8988T (cell line): ENCODE results near the gene ARHGAP12.
"Not testable (repeated sequence)": the region's sequence is repeated elsewhere in the genome, so short reads cannot be mapped to it uniquely, and the experiment has no call there.

ENCODE experiments used
- DNase-seq: peaks from one replicate; pipeline ENCODE4 v3.0.0; 2011

Gene ARHGAP12

GRCh38 chr10:31928549-31929260 is at the start of gene ARHGAP12:
Gene ARHGAP12, minus strand, starts transcription at chr10:31928831. Its CDS starts 19,976 bp downstream, at chr10:31908855.
- peak; percentile 51 for DNase-seq

- DNase-seq: no peak
Measured at GRCh38 chr10:31978156-31978483, 49.5 kb upstream of the ARHGAP12 start.

GRCh38 chr10:31977440-31978155 is 49.0 kb upstream of the ARHGAP12 start:
- DNase-seq: no peak

- DNase-seq: no peak
Measured at GRCh38 chr10:31975157-31975765, 46.6 kb upstream of the ARHGAP12 start.

GRCh38 chr10:31974434-31975124 is 45.9 kb upstream of the ARHGAP12 start:
- DNase-seq: no peak

GRCh38 chr10:31972519-31973041 is 43.9 kb upstream of the ARHGAP12 start:
- DNase-seq: no peak

GRCh38 chr10:31969847-31970246 is 41.2 kb upstream of the ARHGAP12 start:
- not testable (repeated sequence) for DNase-seq

- no peak for DNase-seq
Measured at GRCh38 chr10:31963589-31963980, 35.0 kb upstream of the ARHGAP12 start.

- DNase-seq: no peak
Measured at GRCh38 chr10:31962826-31963588, 34.4 kb upstream of the ARHGAP12 start.

- DNase-seq: no peak
Measured at GRCh38 chr10:31961277-31962074, 32.8 kb upstream of the ARHGAP12 start.

- DNase-seq: no peak
Measured at GRCh38 chr10:31959461-31960173, 31.0 kb upstream of the ARHGAP12 start.

GRCh38 chr10:31958856-31959255 is 30.2 kb upstream of the ARHGAP12 start:
- no peak for DNase-seq

- no peak for DNase-seq
Measured at GRCh38 chr10:31956200-31956946, 27.7 kb upstream of the ARHGAP12 start.

- DNase-seq: no peak
Measured at GRCh38 chr10:31954410-31955191, 26.0 kb upstream of the ARHGAP12 start.

- no peak for DNase-seq
Measured at GRCh38 chr10:31953480-31953879, 24.8 kb upstream of the ARHGAP12 start.

GRCh38 chr10:31953080-31953479 is 24.4 kb upstream of the ARHGAP12 start:
- no peak for DNase-seq

GRCh38 chr10:31952066-31952465 is 23.4 kb upstream of the ARHGAP12 start:
- no peak for DNase-seq

- DNase-seq: no peak
Measured at GRCh38 chr10:31949266-31949665, 20.6 kb upstream of the ARHGAP12 start.

- no peak for DNase-seq
Measured at GRCh38 chr10:31948021-31948420, 19.4 kb upstream of the ARHGAP12 start.
